Stimulated activated CD4-positive, alpha-beta T cell treated with anti-CD3 and anti-CD28 coated beads, Interleukin-12 subunit alpha, Interleukin-12 subunit beta, amount 100 ng/mL, for 4 hours (primary cell): ENCODE results near the gene CD163L1.
"Not testable (repeated sequence)": the region's sequence is repeated elsewhere in the genome, so short reads cannot be mapped to it uniquely, and the experiment has no call there.

Experiments used
- DNase-seq: peaks from one replicate; pipeline ENCODE4 v3.0.0-alpha.2; 2020

CD163L1 gene

DNA sequence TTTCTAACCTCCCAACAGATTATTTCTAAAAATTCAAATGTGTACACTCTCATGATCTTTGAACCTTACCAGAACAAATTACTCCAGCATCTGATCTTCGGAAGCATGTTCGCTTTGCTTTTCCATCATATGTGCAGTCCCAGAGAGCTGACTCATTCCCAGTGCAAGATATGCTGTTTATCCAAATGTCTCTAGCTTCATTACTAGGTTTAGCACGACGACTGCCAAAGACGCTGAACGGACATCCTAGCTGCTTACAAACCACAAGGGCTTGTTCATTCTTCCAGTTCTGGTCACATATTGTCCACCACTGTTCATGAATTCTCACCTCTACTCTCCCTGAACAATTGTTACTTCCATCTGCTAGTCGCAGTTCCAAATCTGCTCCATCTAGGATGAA is 40.5 kb downstream of the CD163L1 start:
- DNase-seq = no peak

- no peak for DNase-seq
These were observed 44.9 kb downstream of the CD163L1 start for GRCh38 chr12:7399089-7399488.

GRCh38 chr12:7396418-7396817 is 47.5 kb downstream of the CD163L1 start:
- DNase-seq = no peak

DNA sequence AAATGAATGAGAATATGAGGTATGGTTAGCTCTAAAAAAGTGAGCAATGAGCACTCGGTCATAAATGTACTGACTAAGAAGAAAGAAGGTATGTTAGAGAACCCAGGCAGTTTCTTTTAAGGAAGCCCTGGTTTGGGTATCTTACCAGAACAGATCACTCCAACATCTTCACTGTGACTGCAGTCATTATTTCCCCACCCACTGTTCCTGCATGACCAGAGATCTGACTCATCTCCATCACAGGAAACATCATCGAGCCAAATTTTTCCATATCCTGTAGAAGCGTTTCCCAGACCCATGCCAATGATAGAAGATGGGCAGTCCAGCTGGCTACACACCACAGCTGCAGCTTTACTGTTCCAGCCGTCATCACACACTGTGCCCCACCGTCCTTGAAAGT is 48.0 kb downstream of the CD163L1 start:
- no peak for DNase-seq

DNA sequence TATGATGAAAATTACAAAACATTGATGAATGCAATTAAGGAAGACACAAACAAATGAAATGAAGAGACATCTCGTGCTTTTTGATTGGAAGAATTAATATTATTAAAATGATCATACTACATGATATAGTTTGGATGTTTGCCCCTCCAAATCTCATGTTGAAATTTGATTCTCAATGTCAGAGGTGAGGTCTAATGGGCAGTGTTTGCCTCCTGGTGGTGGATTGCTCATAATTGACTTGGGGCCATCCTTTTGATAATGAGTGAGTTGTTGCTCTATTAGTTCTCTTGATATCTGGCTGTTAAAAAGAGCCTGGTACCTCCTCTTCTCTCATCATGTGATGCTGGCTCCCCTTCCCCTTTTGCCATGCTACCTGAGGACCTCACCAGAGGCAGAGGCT is 56.7 kb downstream of the CD163L1 start:
- DNase-seq = no peak

DNA sequence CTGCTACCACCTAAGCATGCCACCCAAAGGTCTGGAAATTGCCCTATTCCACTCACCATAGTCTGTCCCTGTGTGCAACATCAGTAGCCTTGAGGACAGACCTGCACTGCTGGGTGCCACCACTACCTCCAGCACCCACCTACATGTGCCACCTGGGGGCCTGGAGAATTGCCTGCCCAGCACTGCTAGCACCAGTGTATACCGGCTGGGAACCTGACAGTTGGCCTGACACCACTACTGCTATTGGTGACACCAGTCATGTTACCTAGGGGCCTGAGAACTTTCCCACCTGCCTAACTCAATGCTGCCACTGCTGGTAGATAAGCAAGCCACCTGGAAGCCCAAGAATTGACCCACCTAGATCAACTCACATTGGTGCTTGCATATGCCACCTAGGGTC is 60.8 kb downstream of the CD163L1 start:
- DNase-seq = no peak

DNA sequence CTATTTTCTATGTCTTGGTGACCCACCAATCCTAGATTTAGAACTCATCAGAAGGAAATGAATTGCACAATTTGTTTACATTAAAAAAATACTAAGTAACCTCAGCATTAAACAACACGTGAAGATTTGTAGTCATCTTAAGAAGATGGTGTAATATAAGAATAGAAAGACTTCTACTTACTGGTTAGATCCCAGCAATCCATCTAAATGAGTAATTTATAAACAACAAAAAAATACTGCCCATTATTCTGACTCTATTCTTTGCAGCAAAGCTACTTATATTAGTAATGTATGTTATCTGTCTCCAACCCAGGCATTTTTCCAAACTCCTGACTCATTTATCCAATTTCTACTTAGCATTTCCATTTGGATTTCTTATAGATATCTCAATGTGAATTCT is 67.8 kb downstream of the CD163L1 start:
- no peak for DNase-seq

DNA sequence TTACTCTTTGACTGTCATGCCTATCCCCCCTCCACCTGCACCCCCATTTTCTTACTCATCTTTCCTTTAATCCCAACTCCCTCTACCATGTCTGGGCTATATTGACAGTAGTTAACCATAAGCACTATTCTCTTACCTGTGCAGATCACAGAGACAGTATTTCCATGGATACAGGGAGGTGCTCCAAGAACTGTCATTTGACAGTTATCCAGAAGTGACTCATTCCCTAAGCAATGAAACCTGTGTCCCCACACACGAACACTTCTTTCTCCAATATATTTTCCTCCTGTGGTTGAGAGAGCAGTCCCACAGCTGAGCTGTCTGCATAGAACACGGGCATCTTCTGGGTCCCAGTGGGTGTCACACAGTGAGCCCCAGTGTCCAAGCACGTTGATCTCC is 68.8 kb downstream of the CD163L1 start:
- DNase-seq = no peak

DNA sequence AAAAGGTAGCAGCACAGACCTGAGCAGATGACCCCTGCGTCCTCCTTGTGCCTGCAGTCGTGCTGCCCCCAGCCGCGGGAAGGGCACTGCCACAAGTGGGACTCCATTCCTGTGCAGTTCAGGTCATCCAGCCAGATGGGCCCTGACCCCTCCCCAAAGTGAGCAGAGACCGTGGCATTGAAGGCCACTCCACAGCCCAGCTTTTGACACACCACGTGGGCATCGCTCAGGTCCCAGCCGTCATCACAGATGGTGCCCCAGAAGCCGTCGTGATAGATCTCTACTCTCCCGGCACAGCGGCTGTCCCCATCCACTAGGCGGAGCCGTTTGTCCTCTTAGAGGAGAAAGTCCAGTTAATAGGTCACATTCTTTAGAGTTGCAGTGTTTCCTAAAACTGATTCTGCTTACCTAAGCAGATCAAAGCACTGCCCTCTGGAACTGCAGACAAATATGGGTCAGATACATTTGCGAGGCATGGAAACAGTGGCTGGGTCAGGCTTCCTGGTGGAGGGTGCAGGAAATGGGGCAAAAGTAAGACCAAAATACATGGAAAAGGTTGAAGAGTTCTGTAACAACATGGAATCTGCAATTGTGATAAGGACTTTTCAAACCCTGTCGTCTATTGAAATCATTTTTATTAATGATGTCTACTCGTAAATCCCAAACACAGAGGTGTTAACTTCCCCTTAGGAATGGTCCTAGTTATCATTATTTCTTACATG is 69.4 kb downstream of the CD163L1 start:
- no peak for DNase-seq

- DNase-seq = no peak
These were observed 70.7 kb downstream of the CD163L1 start for GRCh38 chr12:7373226-7373625.

GRCh38 chr12:7369274-7369729 is 74.7 kb downstream of the CD163L1 start:
- no peak for DNase-seq

- no peak for DNase-seq
These were observed 81.2 kb downstream of the CD163L1 start for GRCh38 chr12:7362734-7363133.

DNA sequence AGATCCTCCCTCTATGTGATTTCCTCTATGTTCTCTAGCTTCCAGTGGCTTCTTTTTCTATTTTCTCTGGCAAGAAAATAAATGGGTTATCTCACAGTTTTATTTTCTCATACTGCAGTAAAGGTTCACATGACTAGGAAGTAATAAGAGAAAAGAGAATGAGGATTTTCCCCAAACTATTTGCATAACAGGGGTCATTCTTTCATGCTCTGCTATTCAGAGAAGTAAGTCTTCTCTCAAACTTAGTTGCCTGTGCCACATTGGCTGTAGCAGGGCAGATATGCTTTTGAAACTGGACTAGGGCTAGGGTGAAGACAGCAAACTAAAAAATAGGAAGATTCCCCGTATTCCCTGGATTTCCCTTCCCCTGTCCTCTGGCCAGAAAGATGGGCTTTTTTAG is 82.7 kb downstream of the CD163L1 start:
- no peak for DNase-seq

DNA sequence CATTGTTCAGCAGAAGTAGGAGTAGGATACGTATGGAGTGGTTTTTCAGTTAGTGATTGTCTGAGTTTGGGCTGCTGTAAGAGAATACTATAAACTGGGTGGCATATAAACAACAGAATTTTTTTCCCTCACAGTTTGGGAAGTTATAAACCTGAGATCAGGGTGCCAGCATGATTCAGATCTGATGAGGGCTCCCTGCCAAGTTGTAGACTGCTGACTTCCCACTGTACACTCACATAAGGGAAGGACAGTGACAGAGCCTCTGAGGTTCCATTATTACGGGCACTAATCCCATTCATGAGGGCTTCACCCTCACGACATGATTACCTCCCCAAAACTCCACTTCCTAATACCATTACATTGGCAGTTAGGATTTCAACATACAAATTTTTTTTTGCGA is 89.4 kb downstream of the CD163L1 start:
- no peak for DNase-seq

DNA sequence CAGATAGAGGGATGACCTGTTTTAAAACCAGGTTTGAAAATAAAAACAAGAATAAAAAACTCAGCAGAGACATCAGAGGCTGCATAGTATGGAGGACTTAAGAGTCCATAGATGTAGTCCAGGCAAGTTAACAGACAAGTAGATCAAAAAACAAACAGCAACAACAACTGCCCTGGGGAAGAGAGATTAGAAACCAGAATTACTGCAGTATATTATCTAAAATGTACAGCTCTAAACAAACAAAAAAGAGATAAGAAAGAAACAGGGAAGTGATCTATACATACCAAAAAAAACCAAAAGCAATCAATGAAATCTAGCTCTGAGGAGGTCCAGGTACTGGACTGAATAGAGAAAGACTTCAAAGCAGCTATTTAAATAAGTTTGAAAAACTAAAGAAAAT is 91.3 kb downstream of the CD163L1 start:
- no peak for DNase-seq

DNA sequence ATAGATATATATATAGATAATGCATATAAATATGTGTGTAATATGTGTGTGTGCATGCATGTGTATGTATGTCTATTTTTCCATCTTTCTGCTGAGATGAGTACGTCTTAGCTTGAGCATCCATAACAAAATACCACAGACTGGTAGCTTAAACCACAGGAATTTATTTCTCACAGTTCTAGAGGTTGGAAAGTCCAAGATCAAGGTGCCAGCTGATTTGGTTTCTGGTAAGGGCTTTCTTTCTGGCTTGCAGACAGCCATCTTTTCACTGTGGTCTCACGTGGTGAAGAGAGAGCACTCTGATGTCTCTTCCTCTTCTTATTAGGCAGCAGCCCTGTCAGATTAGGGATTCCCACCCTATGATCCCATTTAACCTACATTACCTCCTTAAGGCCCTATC is 92.8 kb downstream of the CD163L1 start:
- DNase-seq = no peak

DNA sequence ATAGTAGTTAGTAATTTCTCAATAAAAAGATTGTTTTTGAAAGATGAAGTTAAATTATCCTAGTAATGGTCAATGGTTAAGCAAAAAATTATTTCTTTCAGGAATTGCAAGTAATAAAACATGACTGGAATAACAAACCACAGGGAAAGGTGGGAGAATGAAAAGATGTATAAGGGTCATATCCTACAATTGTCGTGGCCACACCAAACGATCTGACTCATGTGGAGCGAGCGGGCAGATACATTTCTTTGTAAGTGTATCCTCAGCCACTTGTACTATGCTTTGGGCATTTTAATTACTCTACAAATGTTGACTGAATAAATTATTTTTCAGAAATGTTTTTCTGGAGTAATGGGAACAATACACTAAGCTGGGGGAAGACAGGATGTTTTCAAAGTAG is 94.5 kb downstream of the CD163L1 start:
- DNase-seq = no peak

GRCh38 chr12:7346551-7347225 is 97.3 kb downstream of the CD163L1 start:
- DNase-seq = no peak

GRCh38 chr12:7344833-7345606 is 98.9 kb downstream of the CD163L1 start:
- DNase-seq = no peak

DNA sequence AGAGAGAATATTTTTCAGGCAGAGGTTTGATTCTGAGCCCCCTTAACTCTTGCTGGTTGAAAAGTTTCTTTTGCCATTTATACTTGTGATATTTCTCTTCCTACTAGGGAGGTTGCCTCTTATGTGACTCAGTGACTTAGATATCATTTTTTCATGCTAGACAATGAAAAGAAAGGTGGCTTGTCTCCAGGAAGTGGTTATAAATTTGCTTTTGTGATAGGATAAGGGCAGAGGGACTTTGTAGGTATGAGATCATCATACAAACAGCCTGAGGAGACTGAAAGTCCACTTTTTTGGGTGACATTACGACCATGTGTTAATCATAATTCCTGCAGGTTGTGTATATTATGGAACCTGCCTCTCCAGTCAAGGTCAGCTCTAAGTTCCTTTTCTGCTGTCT is 104.3 kb downstream of the CD163L1 start:
- no peak for DNase-seq

- not testable (repeated sequence) for DNase-seq
These were observed 106.2 kb downstream of the CD163L1 start for GRCh38 chr12:7337790-7338189.

DNA sequence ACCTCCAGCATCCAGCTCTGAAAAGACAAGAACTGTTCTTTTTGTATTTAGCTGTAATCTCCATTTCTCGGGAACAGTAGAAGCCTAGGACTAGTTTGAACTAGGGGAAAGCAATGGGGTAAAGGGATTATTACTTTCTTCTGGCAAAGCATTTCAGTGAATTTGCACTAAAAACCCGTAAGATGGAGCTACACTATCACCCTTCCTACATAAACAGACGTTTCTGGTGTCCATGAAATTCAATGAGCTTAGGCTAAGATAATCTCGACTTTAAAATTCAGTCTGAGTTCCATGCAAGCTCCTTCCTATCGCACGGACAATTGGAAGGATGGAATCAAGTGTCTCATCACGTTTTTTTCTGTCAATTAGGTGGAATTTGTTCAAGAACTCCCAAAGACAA is 116.0 kb downstream of the CD163L1 start:
- no peak for DNase-seq

- DNase-seq = no peak
These were observed 119.8 kb downstream of the CD163L1 start for GRCh38 chr12:7324176-7324575.

GRCh38 chr12:7322599-7322998 is 121.4 kb downstream of the CD163L1 start:
- no peak for DNase-seq
